Transverse colon (tissue), 4 donors: Measurements from ENCODE around the gene UBE2R2. TPM values are rescaled to one million over a fixed set of nuclear protein-coding genes. Genes with fewer than 3 reads are reported as not detected.
"Not testable (repeated sequence)": the region's sequence is repeated elsewhere in the genome, so short reads cannot be mapped to it uniquely, and the experiment has no call there.

Experiments
- DNase-seq: peaks from one replicate; pipeline ENCODE4 v3.0.0-alpha.2; 2019
- H3K27ac ChIP-seq, 4 donors: fragments of 200-600 bp; sonication (generic); 2 replicates each; pipeline ENCODE4 v1.5.1; 2016 to 2018; ENCODE audit warnings: inconsistent platforms in 4 of 4
- H3K27me3 ChIP-seq: fragments of 200-600 bp; sonication (generic); 2 replicates; pipeline ENCODE4 v1.5.1; 2017; ENCODE audit warnings: inconsistent platforms
- H3K36me3 ChIP-seq, 4 donors: fragments of 200-600 bp; sonication (generic); 2 replicates each; pipeline ENCODE4 v1.5.1; 2017 to 2019; ENCODE audit warnings: inconsistent platforms in 4 of 4
- H3K4me1 ChIP-seq, 4 donors: fragments of 200-600 bp; sonication (generic); 2 replicates each; pipeline ENCODE4 v1.5.1; 2017 to 2020; ENCODE audit warnings: inconsistent platforms in 4 of 4
- H3K4me3 ChIP-seq, 4 donors: fragments of 200-600 bp; sonication (generic); 1 replicate in 1 of 4; 2 replicates in 3 of 4; pipeline versions ENCODE4 v1.5.1 to v1.6.1; 2017 to 2019; ENCODE audit warnings: inconsistent platforms in 4 of 4
- H3K9me3 ChIP-seq, 2 donors: fragments of 200-600 bp; sonication (generic); 2 replicates each; pipeline ENCODE4 v1.5.1; 2017 to 2019; ENCODE audit warnings: inconsistent platforms in 2 of 2
- EP300 ChIP-seq: sonication (generic); formaldehyde crosslinking; IDR thresholded peaks from one replicate; pipeline ENCODE4 v1.6.1; 2017; ENCODE audit warnings: antibody characterized with exemption, low read depth
- POLR2A ChIP-seq: fragments of 450-650 bp; IDR thresholded peaks from one replicate; pipeline ENCODE4 v1.6.1; 2016; ENCODE audit warnings: antibody characterized with exemption, mild to moderate bottlenecking, moderate library complexity
- POLR2AphosphoS5 ChIP-seq, 3 donors: sonication (generic); formaldehyde crosslinking; IDR thresholded peaks; one replicate each; pipeline ENCODE4 v1.6.1; 2016; ENCODE audit warnings: antibody characterized with exemption in 3 of 3
- WGBS, 2 donors: methylation state at CpG; one replicate each; pipeline ENCODE4 v1.1.5; 2018; ENCODE audit warnings: low coverage in 1 of 2; 5-methylcytosine and 5-hydroxymethylcytosine counted together
- in situ Hi-C, 4 donors: fragments of 200-750 bp; cut with MboI; loops; one replicate each; pipeline versions ENCODE4 v1.15.0 to v1.15.1; 2017; ENCODE audit warnings: low sequenced_read_pairs in 3 of 4, low pct_ligation_motif_present in 1 of 4, low pct_unique_long_range_greater_than_20kb in 1 of 4
- intact Hi-C: fragments of 100-400 bp; cut with DNase I; formaldehyde crosslinking; loops from one replicate; pipeline ENCODE4 v1.15.1; 2023; ENCODE audit warnings: low total_unique reads
- total RNA-seq, 4 donors: library from RNA; depleted of rRNA; stranded (reverse); fragments of >200 nt; gene quantifications; one replicate each; pipeline ENCODE4 v1.1.0, GENCODE V29; 2016
- TF ChIP-seq, protein P1 (sequence below), 5 experiments: fragments of 200-600 bp in 3 of 5; fragments of 450-650 bp in 2 of 5; sonication (generic) in 3 of 5; IDR thresholded peaks; 1 replicate in 2 of 5; 2 replicates in 3 of 5; pipeline ENCODE4 v1.5.1; 2016 to 2017; ENCODE audit warnings: antibody characterized with exemption in 5 of 5, inconsistent platforms in 3 of 5, mild to moderate bottlenecking in 2 of 5, moderate library complexity in 1 of 5

Gene UBE2R2
- total RNA-seq, 4 donors from 2014 or later, result 13.9 to 30.8 (median 22.9) TPM

DNA sequence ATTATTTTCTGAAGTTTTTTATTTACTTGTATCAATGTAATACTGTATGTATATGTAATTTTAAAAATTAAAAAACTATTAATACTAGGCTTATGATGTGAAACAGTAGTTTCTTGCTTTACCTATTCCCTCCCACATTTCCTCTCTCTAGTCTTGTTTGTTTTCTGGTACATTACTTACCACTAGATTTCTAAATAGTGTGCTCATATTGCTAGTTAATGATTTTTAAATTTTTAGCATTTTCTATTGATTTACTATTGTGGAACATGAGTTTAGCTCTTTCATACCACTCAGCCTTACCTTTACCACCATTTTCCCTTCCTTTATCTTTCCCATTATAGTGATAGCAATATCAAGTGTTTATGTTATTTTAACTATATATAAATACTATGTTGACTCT, 39.3 kb downstream of the UBE2R2 start:
- H3K27me3 ChIP-seq, result no peaks in the 10 kb centered on the region
- no peaks in the 10 kb centered on the region for H3K36me3 ChIP-seq
- H3K4me1 ChIP-seq, result peaks cover 13 to 60% (median 25%) of the 10 kb centered on the region in 4 donors
- TF ChIP-seq POLR2A, result no peak
- no peak for TF ChIP-seq POLR2AphosphoS5 (IDR thresholded peaks at IDR 0.05)
- TF ChIP-seq, protein P1, sequence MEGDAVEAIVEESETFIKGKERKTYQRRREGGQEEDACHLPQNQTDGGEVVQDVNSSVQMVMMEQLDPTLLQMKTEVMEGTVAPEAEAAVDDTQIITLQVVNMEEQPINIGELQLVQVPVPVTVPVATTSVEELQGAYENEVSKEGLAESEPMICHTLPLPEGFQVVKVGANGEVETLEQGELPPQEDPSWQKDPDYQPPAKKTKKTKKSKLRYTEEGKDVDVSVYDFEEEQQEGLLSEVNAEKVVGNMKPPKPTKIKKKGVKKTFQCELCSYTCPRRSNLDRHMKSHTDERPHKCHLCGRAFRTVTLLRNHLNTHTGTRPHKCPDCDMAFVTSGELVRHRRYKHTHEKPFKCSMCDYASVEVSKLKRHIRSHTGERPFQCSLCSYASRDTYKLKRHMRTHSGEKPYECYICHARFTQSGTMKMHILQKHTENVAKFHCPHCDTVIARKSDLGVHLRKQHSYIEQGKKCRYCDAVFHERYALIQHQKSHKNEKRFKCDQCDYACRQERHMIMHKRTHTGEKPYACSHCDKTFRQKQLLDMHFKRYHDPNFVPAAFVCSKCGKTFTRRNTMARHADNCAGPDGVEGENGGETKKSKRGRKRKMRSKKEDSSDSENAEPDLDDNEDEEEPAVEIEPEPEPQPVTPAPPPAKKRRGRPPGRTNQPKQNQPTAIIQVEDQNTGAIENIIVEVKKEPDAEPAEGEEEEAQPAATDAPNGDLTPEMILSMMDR (IDR thresholded peaks at IDR 0.05), result no peak
- no peak for TF ChIP-seq EP300
- in situ Hi-C loops, result loop anchor here in 1 of 4 donors (10.0 kb wide), 1 partner anchor 51 kb away; no protein-coding TSS in a partner anchor
- intact Hi-C loops, result no loop called here
- no peak overlapping the region for H3K27ac ChIP-seq
- no peaks in the 10 kb centered on the region for H3K9me3 ChIP-seq
- H3K4me3 ChIP-seq, result no peak overlapping the region
- no peak for DNase-seq

DNA sequence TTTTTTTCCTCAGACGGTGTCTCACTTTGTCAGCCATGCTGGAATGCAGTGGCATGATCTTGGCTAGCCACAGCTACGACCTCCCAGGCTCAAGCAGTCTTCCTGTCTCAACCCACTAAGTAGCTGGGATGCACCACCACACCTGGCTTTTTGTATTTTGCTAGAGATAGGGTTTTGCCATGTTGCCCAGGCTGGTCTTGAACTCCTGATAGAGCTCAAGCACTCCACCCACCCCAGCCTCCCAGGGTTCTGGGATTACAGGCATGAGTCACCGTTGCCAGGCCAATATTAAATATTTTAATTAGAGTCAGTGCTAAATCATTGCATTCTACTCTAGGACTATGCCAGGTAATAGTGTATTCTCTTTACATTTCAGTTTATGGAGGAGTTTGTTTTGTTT, 41.5 kb downstream of the UBE2R2 start:
- in situ Hi-C loops (loop anchor here in 1 of 4 donors (10.0 kb wide), 1 partner anchor 54 kb away; no protein-coding TSS in a partner anchor), intact Hi-C loops (no loop called here)
- Histone ChIP-seq H3K9me3 (no peaks in the 10 kb centered on the region), H3K4me1 (peaks cover 3 to 55% (median 20%) of the 10 kb centered on the region in 4 donors), H3K27ac (no peak overlapping the region), H3K27me3 (no peaks in the 10 kb centered on the region), H3K36me3 (no peaks in the 10 kb centered on the region), H3K4me3 (no peak overlapping the region)
- no peak for DNase-seq
- WGBS, 2 donors, result 89 to 94% methylated on average over 3 of the region's 3 CpGs
- TF ChIP-seq POLR2AphosphoS5 (IDR thresholded peaks at IDR 0.05) (no peak), EP300 (no peak), POLR2A (no peak)
- TF ChIP-seq, protein P1 (IDR thresholded peaks at IDR 0.05), result no peak

DNA sequence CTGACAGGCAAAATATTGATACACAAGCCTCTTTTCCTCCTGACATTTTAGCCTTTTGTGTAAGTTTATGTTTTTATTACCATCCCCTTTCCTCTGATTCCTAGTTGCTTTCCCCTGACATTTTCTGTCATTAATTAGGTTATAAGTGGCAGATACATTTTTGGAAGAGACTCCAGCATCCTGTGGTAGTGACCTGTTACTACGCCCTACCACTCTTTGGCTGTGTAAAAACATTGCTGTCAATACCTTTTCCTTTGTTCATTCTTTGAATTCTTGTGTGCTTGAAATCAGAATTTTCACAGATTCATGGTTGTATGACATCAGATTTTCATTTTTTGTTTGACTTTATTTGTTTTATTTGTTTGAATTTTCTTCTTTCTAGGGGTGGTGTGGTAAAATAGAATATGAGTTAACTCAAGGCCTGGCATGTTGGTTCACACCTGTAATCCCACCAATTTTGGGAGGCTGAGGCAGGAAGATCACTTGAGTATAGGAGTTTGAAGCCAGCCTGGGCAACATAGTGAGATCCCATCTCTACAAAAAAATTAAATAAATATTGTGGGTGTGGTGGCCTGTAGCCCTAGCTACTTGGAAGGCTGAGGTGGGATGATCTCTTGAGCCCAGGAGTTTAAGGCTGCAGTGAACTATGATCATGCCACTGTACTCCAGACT, 43.4 kb downstream of the UBE2R2 start:
- intact Hi-C loops, result no loop called here
- peaks cover 3 to 40% (median 18%) of the 10 kb centered on the region in 4 donors for H3K4me1 ChIP-seq
- TF ChIP-seq, protein P1 (IDR thresholded peaks at IDR 0.05), result peak in 2 of 5 experiments; percentile 9 to 17
- TF ChIP-seq POLR2AphosphoS5 (IDR thresholded peaks at IDR 0.05), result no peak
- in situ Hi-C loops, result no loop called here
- H3K4me3 ChIP-seq, result no peak overlapping the region
- H3K9me3 ChIP-seq, result no peaks in the 10 kb centered on the region
- H3K27me3 ChIP-seq, result no peaks in the 10 kb centered on the region
- DNase-seq, result no peak
- 96 to 100% methylated on average over 1 of the region's 1 CpG for WGBS, 2 donors
- H3K36me3 ChIP-seq, result no peaks in the 10 kb centered on the region
- no peak overlapping the region for H3K27ac ChIP-seq

DNA sequence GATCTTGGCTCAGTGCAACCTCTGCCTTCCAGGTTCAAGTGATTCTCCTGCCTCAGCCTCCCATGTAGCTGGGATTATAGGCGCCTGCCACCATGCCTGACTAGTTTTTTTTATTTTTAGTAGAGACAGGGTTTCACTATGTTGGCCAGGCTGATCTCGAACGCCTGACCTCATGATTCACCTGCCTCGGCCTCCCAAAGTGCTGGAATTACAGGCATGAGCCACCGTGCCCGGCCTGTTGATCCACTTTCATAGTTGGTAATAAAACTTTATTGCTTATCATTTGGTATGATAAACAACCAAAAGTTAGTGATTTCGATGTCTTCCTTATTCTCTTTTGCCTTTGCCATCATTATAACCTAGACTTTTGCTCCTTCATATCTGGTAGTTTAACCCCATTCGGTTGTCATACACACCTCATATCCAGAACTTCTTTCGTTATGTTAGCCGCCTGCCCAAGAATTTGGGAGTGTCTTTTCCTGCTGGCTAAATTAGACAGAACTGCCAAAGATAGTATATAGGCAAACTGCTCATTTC, 45.0 kb downstream of the UBE2R2 start:
- in situ Hi-C loops, result no loop called here
- 50 to 81% methylated on average over 8 to 10 of the region's 10 CpGs for WGBS, 2 donors
- no peaks in the 10 kb centered on the region for H3K36me3 ChIP-seq
- H3K4me1 ChIP-seq, result peaks cover 3 to 33% (median 17%) of the 10 kb centered on the region in 4 donors
- no peaks in the 10 kb centered on the region for H3K27me3 ChIP-seq
- intact Hi-C loops, result no loop called here
- H3K4me3 ChIP-seq, result no peak overlapping the region
- TF ChIP-seq POLR2AphosphoS5 (IDR thresholded peaks at IDR 0.05), result peak in 1 of 3 donors; percentile 29
- TF ChIP-seq EP300, result no peak
- H3K9me3 ChIP-seq, result no peaks in the 10 kb centered on the region
- DNase-seq, result peak; percentile 68
- H3K27ac ChIP-seq, result peak overlapping the region; percentile 42 to 52 (median 44)

DNA sequence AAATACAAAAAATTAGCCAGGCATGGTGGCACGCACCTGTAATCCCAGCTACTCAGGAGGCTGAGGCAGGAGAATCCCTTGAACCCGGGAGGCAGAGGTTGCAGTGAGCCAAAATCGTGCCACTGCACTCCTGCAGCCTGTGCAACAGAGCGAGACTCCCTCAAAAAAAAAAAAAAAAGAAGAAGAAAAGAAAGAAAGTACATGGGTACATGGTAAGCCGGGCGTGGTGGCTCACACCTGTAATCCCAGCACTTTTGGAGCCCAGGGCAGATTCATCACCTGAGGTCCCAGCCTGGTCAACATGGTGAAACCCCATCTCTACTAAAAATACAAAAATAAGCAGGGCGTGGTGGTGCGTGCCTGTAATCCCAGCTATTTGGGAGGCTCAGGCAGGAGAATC, 46.1 kb downstream of the UBE2R2 start:
- 86 to 88% methylated on average over 5 to 8 of the region's 8 CpGs for WGBS, 2 donors
- H3K9me3 ChIP-seq, H3K27ac ChIP-seq, H3K27me3 ChIP-seq, intact Hi-C loops, DNase-seq, H3K4me3 ChIP-seq, H3K36me3 ChIP-seq, in situ Hi-C loops: not testable (repeated sequence)
- H3K4me1 ChIP-seq, result peaks cover 9 to 40% (median 23%) of the 10 kb centered on the region in 4 donors
